GM12874 (cell line): ENCODE data around the gene SAE1.

Source experiments
- TF ChIP-seq, protein P1 (sequence below): IDR thresholded peaks from 2 replicates; pipeline ENCODE4 v1.5.1; 2011; ENCODE audit warnings: low read depth, mild to moderate bottlenecking, control low read depth, low read length, moderate library complexity; ENCODE audit not compliant: insufficient read depth

SAE1 gene

DNA sequence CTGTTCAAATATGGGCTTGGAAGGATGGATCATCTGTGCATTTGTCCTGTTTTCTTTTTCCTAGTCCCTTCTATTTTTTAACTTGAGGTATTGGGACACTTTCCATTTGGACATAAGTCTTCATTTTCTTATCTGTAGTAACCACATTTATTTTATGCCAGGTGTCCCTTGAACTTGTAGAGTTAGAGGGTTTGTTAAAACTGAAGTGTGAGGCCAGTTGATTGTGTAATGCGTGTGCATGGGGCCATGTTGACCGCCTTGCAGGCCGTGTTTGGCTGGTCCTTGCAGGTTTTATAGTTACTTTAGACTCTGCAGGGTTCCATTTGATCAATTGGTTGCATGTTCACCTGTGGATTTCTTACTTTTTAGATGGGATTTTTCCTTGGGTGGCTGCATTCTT lies 21.0 kb downstream of the SAE1 start:
- TF ChIP-seq, protein P1, sequence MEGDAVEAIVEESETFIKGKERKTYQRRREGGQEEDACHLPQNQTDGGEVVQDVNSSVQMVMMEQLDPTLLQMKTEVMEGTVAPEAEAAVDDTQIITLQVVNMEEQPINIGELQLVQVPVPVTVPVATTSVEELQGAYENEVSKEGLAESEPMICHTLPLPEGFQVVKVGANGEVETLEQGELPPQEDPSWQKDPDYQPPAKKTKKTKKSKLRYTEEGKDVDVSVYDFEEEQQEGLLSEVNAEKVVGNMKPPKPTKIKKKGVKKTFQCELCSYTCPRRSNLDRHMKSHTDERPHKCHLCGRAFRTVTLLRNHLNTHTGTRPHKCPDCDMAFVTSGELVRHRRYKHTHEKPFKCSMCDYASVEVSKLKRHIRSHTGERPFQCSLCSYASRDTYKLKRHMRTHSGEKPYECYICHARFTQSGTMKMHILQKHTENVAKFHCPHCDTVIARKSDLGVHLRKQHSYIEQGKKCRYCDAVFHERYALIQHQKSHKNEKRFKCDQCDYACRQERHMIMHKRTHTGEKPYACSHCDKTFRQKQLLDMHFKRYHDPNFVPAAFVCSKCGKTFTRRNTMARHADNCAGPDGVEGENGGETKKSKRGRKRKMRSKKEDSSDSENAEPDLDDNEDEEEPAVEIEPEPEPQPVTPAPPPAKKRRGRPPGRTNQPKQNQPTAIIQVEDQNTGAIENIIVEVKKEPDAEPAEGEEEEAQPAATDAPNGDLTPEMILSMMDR: no peak

DNA sequence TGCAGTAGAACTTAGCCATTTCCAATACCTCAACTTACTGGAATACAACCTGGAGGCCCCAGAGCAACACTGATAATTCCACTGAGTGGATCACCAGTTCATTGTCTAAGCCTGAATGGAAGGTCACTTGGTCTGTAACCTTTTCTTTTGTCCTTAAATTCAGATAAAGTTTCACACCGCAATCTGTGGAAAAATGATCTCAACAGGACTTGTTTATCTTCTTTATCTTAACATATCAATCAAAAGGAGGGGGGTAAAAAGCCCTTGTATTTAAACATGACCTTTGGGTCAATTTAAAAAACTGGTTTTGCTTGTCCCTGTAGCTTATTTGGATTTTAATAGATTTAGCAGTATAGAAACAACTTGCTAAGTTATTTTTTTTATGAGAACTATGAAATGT lies 21.6 kb downstream of the SAE1 start:
- TF ChIP-seq, protein P1: no peak

DNA sequence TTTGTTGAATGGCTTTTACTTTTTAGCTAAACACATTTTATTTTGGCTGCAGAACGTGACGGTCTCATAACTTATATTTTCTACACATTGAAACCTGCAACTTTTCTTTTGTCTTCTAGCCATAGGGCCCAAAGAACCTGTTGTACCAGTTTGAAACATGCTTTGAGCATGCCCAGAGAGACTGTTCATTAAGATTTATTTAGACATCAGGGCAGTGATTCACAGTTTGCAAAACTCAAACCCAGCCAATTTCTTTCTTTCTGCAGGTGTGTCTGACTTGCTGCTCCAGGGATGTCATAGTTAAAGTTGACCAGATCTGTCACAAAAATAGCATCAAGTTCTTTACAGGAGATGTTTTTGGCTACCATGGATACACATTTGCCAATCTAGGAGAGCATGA lies 22.0 kb downstream of the SAE1 start:
- TF ChIP-seq, protein P1: no peak

DNA sequence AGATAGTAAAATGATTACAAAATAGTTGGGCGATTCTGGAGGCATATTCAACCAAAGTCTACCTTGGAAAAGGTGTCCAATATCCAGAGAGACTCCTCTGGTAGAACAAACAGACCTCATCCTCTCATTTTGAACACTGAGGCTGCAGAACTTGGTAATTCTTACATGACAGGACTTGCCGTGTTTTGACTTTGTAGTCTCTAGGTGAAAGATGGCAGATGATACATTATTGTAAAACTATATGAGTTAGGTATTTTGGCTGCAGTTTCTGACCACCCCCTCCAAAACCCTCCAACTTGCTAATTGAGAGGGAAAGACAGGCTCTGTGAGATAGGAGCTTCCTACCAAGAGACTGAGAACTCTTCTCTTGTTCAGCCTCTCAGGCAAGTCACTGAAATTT lies 22.6 kb downstream of the SAE1 start:
- TF ChIP-seq, protein P1: no peak

DNA sequence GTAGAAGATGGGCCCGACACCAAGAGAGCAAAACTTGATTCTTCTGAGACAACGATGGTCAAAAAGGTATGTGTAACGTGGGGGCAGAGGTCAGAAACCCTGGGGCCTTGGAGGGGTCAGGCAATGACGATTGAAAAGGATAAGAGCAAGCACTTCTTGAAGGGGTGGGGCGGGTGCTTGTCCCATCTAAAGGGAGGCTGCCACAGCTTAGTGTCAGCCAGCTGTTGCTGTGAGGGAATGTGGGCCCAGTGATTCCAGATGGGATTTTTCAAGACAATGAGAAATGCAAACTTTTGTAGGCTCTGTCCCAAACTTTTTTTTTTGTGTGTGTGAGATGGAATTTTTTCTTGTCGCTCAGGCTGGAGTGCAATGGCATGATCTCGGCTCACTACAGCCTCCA lies 24.5 kb downstream of the SAE1 start:
- TF ChIP-seq, protein P1: no peak

DNA sequence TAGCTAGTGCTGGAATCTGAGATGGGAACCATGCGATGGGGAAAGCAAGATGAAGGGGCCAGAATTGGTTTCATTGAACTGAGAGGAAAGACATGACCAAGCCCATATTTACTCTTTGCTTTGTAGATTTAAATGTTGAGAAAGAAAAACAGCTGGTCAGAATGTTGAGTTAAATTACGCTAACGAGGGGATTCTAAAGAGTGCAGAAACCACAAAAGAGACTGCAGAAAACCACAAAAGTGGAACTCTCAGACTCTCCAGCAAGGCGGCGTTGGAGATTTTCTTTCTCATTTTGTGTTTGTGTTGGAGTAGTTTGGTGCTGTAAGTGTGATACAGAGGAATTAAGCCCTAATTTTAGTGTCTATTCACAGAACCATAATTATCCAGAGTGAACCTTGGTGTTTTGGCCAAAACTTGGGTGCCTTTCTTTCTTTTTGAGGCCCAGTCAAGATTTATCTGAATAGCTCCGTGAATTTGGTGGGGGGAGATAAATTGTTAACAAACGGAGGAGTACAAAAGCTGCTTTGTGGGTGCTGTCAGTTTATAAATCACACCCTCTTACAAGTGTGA lies 26.3 kb downstream of the SAE1 start:
- TF ChIP-seq, protein P1: no peak

DNA sequence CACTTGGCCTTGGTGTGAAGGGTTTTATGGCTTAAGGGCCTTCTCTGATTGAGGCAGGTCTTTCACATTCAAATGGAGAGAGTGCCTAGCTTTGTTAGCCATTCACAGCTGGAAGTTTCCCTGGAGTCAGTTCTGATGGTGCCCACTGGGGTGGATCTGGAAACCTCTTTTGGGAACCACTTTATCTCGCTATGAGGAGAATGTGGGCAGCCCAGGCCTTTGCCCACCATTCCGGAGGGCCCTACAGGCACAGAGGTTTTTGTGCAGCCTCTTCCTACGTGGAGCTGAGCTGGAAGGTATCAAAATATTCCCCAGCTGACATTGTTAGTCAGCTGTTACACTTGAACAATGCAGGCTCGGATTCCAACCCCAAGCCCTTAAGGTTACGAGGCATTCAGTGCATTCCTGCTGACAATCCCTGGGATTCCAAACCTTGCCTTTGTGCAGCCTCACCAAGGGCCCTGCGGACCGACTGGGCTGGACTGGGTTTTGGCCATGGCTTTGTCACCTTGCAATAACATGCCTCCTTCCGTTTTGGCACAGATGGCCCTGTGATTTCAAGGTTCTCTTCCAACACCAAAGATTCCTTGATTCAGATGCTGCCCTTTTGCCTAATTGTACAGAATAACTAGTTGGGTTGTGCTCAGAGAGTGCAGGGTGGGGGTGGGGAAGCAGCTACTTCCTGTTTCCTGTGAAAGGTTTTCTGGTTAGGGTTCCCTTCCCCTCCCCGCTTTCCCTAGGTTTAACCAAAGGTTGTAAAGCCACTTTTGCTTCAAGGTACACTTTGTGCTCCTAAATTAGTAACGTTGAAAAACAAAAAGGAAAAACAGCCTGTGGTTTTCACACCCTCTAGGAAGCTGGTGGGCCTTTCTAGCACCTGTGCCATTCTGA lies 27.0 kb downstream of the SAE1 start:
- TF ChIP-seq, protein P1: no peak
